GM11168 (cell line): ENCODE data around the gene KLHL40.

Experiments used
- in situ Hi-C: fragments of 300-500 bp; cut with MboI; formaldehyde crosslinking; loops from one replicate; pipeline ENCODE4 v1.12.0; 2022; ENCODE audit warnings: low sequenced_read_pairs; ENCODE audit not compliant: unreplicated experiment

The KLHL40 gene

DNA sequence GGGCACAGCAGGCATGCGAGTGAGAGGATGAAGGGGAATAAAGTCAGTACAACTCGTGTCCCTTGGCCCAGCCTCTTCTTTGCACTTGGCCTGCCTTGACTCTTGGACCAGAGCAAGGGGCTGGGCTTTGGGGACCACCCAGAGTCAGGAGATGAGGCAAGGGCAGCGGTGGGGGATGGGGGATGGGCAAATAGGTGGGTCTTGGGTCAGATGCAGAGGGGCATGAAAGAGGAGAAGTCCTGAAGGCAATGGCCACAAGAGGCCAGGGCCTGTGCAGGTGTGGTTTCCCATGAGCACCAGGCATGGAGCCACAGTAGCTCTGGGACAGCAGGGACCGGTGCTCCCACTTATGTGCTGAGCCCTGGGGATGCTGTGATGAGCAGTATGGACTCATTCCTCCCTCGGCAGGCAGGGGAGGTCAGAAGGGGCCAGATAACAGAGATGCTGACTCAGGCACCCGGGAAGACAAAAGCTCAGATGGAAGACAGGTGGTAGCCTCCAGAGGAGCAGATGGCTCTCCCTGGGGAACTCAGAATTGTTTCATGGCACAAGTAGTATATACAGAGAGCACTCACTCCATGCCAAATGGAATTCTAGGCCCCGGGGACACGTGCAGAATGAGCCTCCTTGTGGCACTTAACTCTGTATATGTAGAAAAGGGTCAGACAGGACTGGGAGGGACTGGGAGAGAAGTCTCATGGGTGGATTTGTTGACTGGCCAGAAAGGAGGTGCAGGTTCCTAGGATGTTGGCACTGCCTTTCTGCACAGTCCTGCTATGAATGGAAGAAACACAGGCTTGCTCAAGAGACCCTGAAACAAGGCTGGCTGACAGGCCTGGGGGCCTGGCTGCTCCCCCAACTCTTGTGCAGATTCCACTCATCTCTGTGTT is 17.6 kb upstream of the KLHL40 start:
- in situ Hi-C loops, result no loop called here

DNA sequence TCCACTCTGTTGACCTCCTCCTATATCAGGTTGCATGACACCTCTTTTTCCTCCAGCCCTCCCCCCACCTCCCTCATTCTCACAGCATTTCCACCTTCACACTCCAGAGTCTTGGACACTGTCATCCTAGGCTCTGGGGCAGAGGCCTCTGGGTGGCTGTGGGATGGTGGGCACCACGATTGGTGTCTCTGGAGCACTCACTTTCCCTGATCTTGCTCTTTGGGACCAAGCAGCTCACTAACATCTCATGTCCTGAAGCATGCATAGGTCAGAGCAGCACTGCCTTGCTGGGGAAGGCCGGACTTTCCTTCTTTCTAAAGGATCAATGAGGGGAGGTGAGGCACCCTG is 16.9 kb upstream of the KLHL40 start:
- in situ Hi-C loops, result no loop called here

DNA sequence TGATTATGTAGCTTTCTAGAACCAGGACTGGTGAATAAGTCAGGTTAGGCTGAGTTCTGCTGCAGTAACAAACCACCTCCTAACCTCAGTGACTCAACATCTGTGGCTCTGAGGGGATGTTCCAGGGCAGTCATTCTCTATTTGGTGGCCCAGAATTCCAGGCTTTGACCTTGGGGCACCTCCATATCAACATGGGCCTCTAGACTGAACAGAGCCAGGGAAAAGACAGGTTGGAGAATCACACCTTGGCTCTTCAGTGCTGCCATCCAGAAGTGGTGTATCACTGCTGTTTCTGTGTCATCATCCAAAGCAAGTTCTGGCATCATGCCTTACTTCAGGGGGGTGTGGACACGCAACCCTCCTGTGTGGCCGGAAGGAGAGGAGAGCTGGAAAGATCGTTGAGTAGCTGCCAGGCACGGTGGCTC is 16.5 kb upstream of the KLHL40 start:
- in situ Hi-C loops, result no loop called here

DNA sequence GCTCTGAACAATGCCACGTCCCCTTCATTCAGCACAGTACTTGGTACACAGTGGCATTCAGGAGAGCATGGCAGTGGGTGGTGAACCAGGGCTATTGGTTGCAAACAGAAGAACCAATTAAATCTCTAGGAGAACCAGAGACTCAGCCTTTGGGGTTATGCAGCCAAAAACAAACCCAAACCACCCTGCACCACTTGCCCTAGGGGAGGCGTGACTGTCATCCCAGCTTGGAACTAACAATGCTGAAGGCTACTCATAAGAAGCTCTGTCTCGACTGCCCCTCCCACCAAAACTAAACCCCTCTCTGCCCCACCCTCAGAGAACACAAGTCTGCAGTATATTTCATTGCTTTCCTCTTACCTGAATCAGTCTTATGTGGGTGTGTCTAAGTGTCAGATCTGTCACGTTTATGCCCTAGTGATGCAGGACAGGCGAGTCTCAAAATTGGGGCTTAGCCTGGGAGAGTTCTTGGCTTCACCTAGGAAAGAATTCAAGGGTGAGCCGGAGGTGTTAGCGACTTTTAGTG is 15.2 kb upstream of the KLHL40 start:
- in situ Hi-C loops, result no loop called here

DNA sequence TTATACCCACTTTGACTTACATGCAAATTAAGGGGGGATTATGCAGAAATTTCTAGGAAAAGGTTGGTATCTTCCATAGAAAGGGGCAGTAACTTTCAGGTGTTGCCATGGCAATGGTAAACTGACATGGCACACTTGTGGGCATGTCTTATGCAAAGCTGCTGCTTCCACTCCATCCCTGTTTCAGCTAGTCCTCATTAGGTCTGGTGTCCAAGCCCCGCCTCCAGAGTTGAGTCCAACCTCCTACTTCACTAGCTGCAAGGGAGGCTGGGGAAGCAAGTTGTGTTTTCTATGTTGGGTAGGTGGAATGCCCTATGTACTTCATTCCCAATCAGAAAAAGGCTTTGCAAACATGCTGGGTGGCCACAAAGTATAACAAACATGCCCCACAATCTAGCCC is 14.7 kb upstream of the KLHL40 start:
- in situ Hi-C loops, result no loop called here

DNA sequence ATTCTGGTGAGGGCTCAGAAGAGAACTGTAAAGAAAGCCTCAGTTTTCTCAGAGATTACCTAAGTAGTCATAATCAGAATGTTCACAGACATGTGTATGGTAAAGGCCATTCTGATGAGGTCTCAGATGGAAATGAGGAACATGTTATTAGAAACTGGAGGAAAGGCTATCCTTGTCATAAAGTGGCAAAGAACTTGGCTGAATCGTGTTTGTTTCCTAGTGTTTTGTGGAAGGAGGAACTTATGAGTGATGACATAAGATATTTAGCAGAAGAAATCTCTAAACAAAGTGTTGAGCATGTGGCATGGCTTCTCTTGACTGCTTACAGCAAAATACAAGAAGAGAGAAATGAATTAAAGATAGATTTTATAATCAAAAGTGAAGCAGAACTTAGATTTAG is 12.8 kb upstream of the KLHL40 start:
- in situ Hi-C loops, result no loop called here

DNA sequence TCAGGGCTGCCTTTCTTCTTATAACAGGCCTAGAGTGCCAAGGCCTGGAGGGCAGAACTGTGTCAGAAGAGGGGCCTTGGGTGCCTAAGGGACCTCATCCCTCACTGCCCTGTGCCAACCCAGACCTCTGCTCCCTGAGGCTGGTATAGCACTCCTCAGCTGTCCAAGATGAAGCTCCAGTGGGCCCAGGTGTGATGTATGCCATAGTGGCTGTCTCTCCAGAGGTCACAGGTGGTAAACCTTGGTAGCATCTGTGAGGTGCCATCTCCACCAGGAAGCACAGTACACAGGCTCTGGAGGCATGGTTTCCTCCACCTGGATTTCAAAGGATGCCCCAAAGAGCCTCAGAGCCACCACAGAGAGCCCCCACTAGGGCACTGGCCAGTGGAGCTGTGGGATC is 12.3 kb upstream of the KLHL40 start:
- in situ Hi-C loops, result no loop called here

DNA sequence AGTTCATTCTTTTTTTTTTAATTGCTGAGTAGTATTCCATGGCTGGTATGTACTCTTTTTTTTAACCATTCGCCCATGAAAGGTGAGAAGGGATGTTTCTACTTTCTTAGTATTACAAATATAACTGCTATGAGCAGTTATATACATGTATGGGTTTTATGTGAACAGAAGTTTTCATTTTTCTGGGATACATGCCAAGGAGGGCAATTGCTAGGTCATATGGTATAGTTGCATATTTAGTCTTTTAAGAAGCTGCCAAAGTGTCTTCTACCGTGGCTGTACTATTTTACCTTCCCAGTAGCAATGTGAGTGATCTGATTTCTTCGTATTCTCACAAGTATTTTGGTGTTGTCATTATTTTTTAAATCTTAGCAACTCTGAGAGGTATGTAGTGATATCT is 11.2 kb upstream of the KLHL40 start:
- in situ Hi-C loops, result no loop called here

DNA sequence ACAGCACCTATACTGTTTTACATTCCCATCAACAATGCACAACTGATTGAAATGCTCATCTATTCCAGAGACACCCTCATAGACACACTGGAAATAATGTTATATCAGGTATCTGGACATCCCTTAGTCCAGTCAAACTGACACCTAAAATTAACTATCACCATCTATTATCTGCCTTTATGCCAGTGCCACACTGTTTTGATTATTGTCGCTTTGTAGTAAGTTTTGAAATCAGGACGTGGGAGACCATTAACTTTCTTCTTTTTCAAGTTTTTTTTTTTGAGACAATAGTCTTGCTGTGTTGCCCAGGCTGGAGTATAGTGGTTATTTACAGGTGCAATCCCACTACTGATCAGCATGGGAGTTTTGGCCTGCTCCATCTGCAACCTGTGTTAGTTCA is 9.4 kb upstream of the KLHL40 start:
- in situ Hi-C loops, result no loop called here

DNA sequence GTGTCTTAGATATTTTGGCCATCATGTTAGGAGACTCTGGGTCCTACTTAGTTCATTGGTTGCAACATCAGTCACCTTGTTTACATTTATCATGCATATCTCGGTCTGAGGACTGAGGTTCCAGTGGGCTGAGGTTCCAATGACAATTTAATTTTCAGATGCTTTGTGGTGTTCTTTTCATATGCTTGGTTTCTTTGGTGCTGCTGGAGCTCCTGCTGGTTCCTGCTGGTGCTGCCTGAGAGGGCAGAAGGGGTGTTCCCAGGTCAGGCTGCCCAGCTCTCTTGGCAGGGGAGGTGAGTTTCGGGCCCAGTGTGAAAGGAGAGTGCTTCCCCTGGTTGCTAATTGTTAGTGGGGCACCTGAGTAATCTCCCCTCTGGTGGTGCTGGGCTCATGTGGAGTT is 6.9 kb upstream of the KLHL40 start:
- in situ Hi-C loops, result no loop called here

DNA sequence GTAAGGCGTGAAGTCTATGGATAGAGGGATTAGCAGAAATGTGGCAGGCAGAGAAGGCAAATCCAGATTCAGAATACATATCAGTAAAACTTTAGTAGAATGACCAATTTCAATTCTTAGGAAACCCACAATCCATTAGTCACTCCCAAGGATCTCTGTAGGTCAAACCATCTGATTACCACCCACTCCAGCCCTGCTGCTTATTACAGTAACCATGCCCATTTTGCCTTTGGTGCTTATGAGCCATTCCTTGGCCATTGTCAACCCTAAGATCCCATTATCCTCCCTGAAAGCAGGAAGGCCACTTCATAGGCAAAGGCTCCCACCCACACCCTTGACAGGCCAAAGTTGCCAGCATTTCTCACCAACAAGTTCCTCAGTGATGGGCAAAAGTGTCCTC is 5.1 kb upstream of the KLHL40 start:
- in situ Hi-C loops, result no loop called here

DNA sequence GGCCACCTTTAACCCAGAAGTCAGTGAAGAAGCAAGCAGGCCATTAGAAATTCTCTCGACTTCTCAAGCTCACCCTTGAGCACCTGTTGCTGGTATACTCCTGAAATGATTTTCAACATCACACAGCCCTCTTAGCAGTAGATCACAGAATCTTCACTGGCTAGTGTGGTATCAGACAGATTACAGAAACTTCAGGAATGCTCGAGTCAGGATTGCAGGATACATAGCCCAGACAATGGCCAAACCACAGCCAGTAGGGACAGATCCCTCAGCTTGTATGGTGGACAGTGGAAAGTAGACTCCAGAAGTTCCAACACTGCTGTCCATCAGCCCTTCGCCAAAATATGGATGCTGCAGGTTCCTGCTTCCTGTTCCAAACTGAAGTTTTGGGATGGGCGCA is 4.5 kb upstream of the KLHL40 start:
- in situ Hi-C loops, result no loop called here

DNA sequence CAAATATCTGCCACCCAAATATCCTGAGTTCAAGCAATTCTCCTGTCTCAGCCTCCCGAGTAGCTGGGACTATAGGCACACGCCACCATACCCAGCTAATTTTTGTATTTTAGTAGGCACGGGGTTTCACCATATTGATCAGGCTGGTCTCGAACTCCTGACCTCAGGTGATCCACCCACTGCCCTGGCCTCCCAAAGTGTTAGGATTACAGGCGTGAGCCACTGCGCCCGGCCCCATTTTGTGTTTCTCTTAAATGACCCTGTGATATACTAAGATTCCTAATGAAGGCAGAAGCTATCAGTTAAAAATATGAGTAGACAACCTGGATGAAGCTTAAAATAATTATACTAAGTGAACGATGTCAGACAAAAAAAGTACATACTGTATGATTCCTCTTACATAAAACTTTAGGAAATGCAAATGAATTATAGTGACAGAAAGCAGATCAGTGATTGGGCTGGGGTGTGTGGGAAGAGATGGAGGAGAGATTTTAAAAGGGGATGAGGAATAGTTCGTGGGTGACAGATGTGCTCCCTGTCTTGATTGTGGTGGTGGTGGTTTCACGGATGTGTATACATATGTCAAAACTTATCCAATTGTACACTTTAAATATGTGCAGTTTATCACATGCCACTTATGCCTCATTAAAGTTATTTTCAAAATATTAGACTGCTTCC is 3.8 kb upstream of the KLHL40 start:
- in situ Hi-C loops, result no loop called here

DNA sequence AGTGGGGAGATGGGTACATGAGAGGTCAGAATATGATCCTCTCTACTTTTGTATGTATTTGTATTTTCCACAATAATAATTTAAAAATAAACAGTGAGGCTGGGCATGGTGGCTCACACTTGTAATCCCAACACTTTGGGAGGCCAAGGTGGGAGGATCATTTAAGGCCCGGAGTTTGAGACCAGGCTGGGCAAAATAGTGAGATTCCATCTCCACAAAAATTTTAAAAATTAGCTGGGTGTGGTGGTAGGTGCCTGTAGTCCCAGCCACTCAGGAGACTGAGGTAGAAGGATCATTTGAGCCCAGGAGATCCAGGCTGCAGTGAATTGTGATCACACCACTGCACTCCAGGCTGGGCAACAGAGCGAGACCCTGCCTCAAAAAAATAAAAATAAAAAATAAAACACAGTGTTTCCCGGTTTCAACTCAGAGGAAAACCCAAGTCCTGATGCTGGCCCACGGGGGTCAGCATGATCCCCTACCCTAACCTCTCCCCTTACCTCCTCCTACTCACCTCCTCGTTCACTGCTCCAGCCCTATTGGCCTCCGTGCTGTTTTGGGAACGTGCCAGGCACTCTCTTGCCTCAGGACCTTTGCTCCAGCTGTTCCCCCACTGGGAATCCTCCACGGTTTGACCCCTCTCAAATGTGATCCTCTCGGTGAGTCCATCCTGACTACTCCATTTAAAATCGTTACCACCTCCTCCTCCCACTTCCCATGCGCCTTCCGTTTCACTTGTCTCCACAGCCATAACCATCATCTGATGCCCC is 2.9 kb upstream of the KLHL40 start:
- in situ Hi-C loops, result no loop called here

DNA sequence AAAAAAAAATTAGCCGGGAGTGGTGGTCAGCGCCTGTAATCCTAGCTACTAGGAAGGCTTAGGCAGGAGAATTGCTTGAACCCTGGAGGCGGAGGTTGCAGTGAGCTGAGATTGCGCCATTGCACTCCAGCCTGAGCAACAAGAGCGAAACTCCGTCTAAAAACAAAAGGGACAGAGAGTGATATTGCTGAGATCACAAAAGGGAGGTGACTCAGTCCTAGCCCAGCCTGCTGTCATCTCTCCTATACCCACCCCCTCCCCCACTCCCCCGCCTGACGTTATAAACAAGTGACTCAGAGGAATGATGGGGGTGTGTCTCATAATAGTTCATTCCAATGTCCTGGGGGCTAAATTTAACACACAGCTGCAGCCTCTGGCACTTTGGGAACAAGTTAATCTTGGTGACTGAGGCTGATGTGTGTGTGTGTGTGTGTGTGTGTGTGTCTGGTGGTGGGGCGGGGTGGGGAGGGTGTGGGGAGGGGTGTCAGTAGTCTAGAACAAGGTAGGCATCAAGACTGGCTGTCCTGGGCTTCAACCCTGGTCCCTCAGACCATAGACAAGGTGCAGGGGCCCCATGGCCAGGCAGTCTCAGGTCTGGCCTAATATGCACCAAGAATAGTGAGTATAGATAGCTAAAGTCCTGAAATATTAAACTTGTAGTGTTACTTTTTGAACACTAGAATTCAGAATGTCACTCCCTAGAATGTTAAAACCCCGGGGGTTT is 1.3 kb upstream of the KLHL40 start:
- in situ Hi-C loops, result no loop called here

DNA sequence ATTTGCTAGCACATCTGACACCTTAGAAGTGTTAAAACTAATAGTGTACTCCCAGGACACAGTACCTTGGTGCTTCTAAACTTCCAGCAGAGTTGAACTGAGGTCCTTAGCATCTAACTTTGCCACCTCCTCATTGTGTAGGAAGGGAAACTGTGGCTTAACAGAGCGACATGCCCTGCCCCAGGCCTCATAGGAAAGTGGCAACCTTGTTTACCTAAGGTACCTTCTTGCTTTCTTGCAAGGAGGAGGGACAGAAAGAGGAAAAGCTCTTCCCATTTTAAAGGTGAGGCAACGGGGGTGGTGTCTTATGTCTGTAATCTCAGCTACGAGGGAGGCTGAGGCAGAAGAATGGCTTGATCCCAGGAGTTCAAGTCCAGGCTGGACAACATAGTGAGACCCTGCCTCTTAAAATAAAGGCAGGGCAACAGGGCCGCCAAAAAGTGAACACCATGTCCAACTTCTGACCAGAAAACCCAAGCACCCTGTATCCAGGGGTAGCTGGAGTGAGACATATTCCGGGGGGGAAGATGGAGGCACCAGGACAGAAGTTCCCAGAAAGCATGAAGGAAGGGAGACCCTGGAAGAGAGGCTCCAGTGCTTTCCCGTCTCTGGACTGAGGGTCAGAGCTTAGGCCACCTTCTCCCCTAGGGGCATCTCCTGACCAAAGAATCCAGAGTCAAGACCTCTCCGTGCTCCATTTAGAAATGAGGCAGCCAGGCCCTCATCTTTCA is 540 bp upstream of the KLHL40 start:
- in situ Hi-C loops, result no loop called here

DNA sequence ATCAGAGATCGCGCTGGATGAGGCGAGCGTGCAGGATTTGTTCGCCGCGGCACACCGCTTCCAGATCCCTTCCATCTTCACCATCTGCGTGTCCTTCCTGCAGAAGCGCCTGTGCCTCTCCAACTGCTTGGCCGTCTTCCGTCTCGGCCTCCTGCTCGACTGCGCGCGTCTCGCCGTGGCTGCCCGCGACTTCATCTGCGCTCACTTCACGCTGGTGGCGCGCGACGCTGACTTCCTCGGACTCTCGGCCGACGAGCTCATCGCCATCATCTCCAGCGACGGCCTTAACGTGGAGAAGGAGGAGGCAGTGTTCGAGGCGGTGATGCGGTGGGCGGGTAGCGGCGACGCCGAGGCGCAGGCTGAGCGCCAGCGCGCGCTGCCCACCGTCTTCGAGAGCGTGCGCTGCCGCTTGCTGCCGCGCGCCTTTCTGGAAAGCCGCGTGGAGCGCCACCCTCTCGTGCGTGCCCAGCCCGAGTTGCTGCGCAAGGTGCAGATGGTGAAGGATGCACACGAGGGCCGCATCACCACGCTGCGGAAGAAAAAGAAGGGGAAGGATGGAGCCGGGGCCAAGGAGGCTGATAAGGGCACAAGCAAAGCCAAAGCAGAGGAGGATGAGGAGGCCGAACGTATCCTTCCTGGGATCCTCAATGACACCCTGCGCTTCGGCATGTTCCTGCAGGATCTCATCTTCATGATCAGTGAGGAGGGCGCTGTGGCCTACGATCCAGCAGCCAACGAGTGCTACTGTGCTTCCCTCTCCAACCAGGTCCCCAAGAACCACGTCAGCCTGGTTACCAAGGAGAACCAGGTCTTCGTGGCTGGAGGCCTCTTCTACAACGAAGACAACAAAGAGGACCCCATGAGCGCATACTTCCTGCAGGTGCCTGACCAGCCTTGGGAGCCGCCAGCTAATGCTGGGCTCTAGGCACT is 819 bp downstream of the KLHL40 start:
- in situ Hi-C loops, result no loop called here

DNA sequence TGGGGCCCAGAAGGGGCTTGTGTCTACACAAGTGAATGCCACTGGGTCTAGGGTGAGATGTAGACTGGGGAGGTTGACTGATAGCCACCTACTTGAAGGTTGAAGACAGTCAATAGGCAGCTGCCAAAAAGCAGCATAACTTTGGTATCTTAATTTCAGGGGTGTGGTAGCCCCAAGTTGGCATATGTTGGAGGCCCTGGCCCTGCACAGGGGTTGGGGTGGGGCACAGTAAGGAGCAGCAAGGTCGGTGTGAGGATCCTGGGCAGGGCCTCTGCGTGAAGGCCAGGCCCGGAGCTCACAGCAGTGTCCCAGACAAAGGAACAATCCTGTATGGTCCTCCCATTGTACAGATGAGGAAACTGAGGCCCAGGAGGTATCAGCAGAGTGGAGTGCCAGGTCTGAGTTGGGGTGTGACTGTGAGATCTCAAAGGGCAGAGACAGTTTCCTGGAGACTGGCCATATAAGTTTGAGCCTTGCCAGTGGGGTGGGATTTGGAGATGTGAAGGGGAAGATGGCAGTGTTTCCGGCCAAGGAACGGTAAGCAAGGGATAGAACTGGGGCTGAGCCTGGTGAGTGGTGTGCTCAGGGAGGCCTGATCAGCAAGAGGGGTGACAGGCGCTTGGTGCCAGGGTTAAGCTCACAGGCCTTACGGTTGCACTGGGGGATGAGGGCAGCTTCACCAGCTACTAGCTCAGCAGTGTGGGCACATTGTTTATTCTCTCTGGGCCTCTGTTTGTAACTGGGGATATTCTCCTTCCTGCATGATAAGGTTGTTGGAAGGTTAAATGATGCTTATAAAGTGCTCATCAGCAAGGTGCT is 1.7 kb downstream of the KLHL40 start:
- in situ Hi-C loops, result no loop called here
